Pancreas (tissue), 10 donors: ENCODE results near the gene SLC14A1. TPM values are rescaled to one million over a fixed set of nuclear protein-coding genes. Genes with fewer than 3 reads are reported as not detected.

Experiments
- ATAC-seq, 4 donors: fragments of 200-7000 bp; cut with Tn5 transposase; one replicate each; pipeline versions ENCODE4 v1.8.0 to v1.9.1; 2020; ENCODE audit warnings: mild to moderate bottlenecking in 4 of 4, moderate library complexity in 4 of 4
- DNase-seq, 6 donors: peaks; one replicate each; pipeline ENCODE4 v3.0.0-alpha.2; 2020
- FAIRE-seq: peaks from 2 replicates; lab custom pipeline; 2012; peaks lifted over from hg19 to GRCh38; lab: Jason Lieb, UNC
- H3K27ac ChIP-seq, 4 donors: fragments of 200-600 bp; sonication (generic); 1 replicate in 3 of 4; 2 replicates in 1 of 4; pipeline versions ENCODE4 v1.5.0 to v1.8.0; 2020
- H3K27me3 ChIP-seq, 4 donors: fragments of 200-600 bp; one replicate each; pipeline ENCODE4 v1.8.0; 2021
- H3K36me3 ChIP-seq, 3 donors: fragments of 200-600 bp; sonication (generic) in 1 of 3; one replicate each; pipeline versions ENCODE4 v1.5.0 to v1.8.0; 2020 to 2021
- H3K4me1 ChIP-seq, 3 donors: fragments of 200-600 bp; one replicate each; pipeline ENCODE4 v1.8.0; 2021
- H3K4me3 ChIP-seq, 4 donors: fragments of 200-600 bp; sonication (generic) in 2 of 4; one replicate each; pipeline versions ENCODE4 v1.5.0 to v1.8.0; 2020 to 2021
- H3K9me3 ChIP-seq, 4 donors: fragments of 200-600 bp; one replicate each; pipeline ENCODE4 v1.8.0; 2021
- CTCF ChIP-seq, 4 donors: fragments of 200-600 bp; sonication (generic) in 3 of 4; IDR thresholded peaks; one replicate each; pipeline versions ENCODE4 v1.5.0 to v1.8.0; 2021; ENCODE audit warnings: antibody characterized with exemption in 4 of 4
- WGBS, 2 donors: extraction: QIAGEN DNeasy Blood & Tissue Kit; methylation state at CpG; one replicate each; pipeline ENCODE4 v1.1.7; 2013; 5-methylcytosine and 5-hydroxymethylcytosine counted together
- intact Hi-C, 3 donors: fragments of 100-400 bp; cut with DNase I; formaldehyde crosslinking; loops; one replicate each; pipeline versions ENCODE4 v1.11.1 to v1.14.2; 2022
- polyA plus RNA-seq, 2 donors: library from polyadenylated mRNA; stranded (reverse); fragments of 200-250 nt; gene quantifications; one replicate each; pipeline ENCODE4 v1.2.3, GENCODE V29; 2013
- total RNA-seq, 6 donors: library from RNA; stranded (reverse); fragmentation: NEBNext Ultra II Directional in 4 of 6; extraction: Animal tissue kit (Norgen Biotek cat#: 25700) in 4 of 6; gene quantifications; one replicate each; pipeline versions ENCODE4 v1.2.1 to v1.2.4, GENCODE V29; 2021 to 2023
- donor health status: healthy with polysubstance abuse.
- donor health status: DM: no; HTN: no; CAD: no; lungs with moderate emphysema.
- donor health status: DM: no; HTN: no; CAD: no.
- donor health status: control.
- donor health status: control.
- donor health status: Bipolar disorder and iron deficiency.
- donor health status: DM: yes; HTN: yes; CAD: no.
- donor health status: DM: no; HTN: no; CAD: no.
- donor health status: DM: no; HTN: no; CAD: no.
- donor health status: DM: yes; HTN: yes; CAD: no.

The SLC14A1 gene
- total and polyA plus RNA-seq, 8 donors, result 0.49 to 2.5 (median 1.1) TPM

GRCh38 chr18:45726603-45727002, 2.6 kb downstream of the SLC14A1 start:
- Histone ChIP-seq H3K4me1 (peaks cover 0 to 6% (median 0%) of the 10 kb centered on the region in 3 donors), H3K27me3 (no peaks in the 10 kb centered on the region), H3K4me3 (no peak overlapping the region), H3K27ac (no peak overlapping the region), H3K36me3 (no peaks in the 10 kb centered on the region), H3K9me3 (no peaks in the 10 kb centered on the region)
- 90 to 95% methylated on average over 3 of the region's 3 CpGs for WGBS, 2 donors
- no peak for TF ChIP-seq CTCF (IDR thresholded peaks at IDR 0.05)
- ATAC-seq (no peak), DNase-seq (no peak), FAIRE-seq (no peak)
- intact Hi-C loops, result no loop called here

- intact Hi-C loops, result no loop called here
- H3K4me3 ChIP-seq, result no peak overlapping the region
- DNase-seq (no peak), ATAC-seq (no peak), FAIRE-seq (no peak)
- no peak for TF ChIP-seq CTCF (IDR thresholded peaks at IDR 0.05)
- H3K36me3 ChIP-seq, result no peaks in the 10 kb centered on the region
- H3K4me1 ChIP-seq, result peaks cover 0 to 6% (median 0%) of the 10 kb centered on the region in 3 donors
- no peaks in the 10 kb centered on the region for H3K9me3 ChIP-seq
- H3K27ac ChIP-seq, result no peak overlapping the region
- H3K27me3 ChIP-seq, result no peaks in the 10 kb centered on the region
- WGBS, 2 donors, result 92 to 94% methylated on average over 18 of the region's 18 CpGs
Measured at GRCh38 chr18:45727068-45727467, 3.1 kb downstream of the SLC14A1 start.

DNA sequence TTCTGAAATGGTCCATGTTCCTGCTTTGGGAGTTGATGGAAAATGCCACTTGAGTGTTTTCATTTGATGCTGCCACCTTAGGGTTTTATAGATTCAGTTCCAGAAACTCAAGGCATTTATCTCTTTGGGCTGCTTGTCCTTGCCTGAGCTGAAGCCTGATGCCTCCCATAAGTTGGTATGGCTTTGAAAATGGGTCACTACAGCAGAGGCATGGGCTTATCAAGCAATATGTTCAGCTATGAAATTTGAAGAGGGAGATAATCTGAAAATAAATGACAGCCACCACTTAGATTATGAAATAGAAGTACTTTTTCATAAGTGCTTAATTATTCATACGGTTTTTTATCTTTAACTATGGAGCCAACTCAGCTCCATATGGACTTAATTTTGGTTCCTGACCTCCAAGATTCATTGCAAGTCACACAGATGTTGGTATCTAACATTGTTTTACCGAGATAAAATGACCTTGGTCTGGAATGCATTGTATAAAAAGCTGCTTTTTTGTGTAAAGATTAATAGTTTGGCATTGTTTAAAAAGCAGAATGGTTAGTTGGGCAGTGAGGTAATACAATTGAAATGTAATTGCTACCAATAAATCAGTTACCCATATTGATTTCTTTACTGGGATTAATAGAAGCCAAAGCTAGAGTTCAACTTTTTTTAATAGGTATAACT, 4.5 kb downstream of the SLC14A1 start:
- intact Hi-C loops, result no loop called here
- Histone ChIP-seq H3K9me3 (no peaks in the 10 kb centered on the region), H3K27ac (no peak overlapping the region), H3K27me3 (no peaks in the 10 kb centered on the region), H3K4me3 (no peak overlapping the region), H3K36me3 (no peaks in the 10 kb centered on the region), H3K4me1 (peaks cover 0 to 6% (median 0%) of the 10 kb centered on the region in 3 donors)
- WGBS, 2 donors, result 11 to 12% methylated on average over 2 of the region's 2 CpGs
- no peak for DNase-seq
- peak in 2 of 4 donors; percentile 42 to 71 for ATAC-seq
- no peak for FAIRE-seq
- TF ChIP-seq CTCF (IDR thresholded peaks at IDR 0.05), result no peak

DNA sequence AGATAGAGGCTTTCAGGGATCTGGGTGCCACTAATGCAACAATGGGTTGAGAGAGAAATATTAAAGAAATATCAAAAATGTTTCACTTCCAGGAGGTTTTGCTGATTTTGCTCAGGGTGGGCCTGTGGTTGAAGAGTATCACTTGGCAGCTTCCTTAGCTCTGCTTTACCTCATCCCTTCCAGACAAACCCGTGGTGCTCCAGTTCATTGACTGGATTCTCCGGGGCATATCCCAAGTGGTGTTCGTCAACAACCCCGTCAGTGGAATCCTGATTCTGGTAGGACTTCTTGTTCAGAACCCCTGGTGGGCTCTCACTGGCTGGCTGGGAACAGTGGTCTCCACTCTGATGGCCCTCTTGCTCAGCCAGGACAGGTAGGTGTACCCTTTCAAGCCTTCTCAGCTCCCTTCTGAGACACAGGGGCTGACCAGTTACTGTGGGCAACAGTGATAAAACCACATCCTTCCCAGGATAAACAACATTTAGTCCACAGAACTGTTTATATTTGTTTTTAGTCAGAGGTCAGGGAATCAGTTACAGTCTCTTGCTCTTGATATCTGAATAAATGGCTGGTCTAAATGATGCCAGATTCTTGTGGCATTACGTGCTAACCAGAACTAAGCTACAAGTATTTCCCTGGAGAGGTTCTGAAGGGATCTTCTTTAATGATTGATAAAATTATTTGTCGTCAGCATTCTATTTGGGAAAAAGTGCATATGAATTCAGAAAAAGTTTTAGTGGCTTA, 7.0 kb downstream of the SLC14A1 start:
- no peaks in the 10 kb centered on the region for H3K36me3 ChIP-seq
- intact Hi-C loops, result no loop called here

More for the DNA sequence above, 7.0 kb downstream of the SLC14A1 start:
- no peak for FAIRE-seq
- no peak overlapping the region for H3K27ac ChIP-seq
- no peak overlapping the region for H3K4me3 ChIP-seq
- TF ChIP-seq CTCF (IDR thresholded peaks at IDR 0.05), result no peak
- WGBS, 2 donors, result 63 to 73% methylated on average over 6 of the region's 6 CpGs
- DNase-seq, result no peak
- no peaks in the 10 kb centered on the region for H3K27me3 ChIP-seq
- no peaks in the 10 kb centered on the region for H3K9me3 ChIP-seq
- peaks cover 0 to 6% (median 0%) of the 10 kb centered on the region in 3 donors for H3K4me1 ChIP-seq
- ATAC-seq, result no peak
